ENCODE data around the gene ZNF385A.

The ZNF385A gene

GRCh38 chr12:54351341-54351740 is 33.2 kb downstream of the ZNF385A start:
- Histone ChIP-seq H3K36me3 (ENCODE audit: insufficient read depth, insufficient read length, low read length) (peaks cover 53% of the 10 kb centered on the region), H3K4me3 (ENCODE audit: insufficient read length, low read depth) (no peak overlapping the region), H3K9ac (ENCODE audit: insufficient read length, low read depth) (no peak overlapping the region), H3K4me1 (ENCODE audit: insufficient read depth, insufficient read length) (peaks cover 23% of the 10 kb centered on the region), H3K9me3 (ENCODE audit: insufficient read depth, low read length) (no peaks in the 10 kb centered on the region), H3K27me3 (ENCODE audit: insufficient read depth, insufficient read length) (no peaks in the 10 kb centered on the region)
- DNase-seq (ENCODE audit: low read depth, low spot score), result no peak
- TF ChIP-seq ZNF274 (IDR thresholded peaks at IDR 0.05; ENCODE audit: low read depth, low read length) (no peak), SUZ12 (IDR thresholded peaks at IDR 0.05; ENCODE audit: extremely low read depth, insufficient read depth, insufficient read length) (no peak), YY1 (IDR thresholded peaks at IDR 0.05; ENCODE audit: insufficient read depth, insufficient read length) (no peak)

GRCh38 chr12:54350743-54351142 is 33.8 kb downstream of the ZNF385A start:
- Histone ChIP-seq H3K27me3 (ENCODE audit: insufficient read depth, insufficient read length) (no peaks in the 10 kb centered on the region), H3K36me3 (ENCODE audit: insufficient read depth, insufficient read length, low read length) (peaks cover 57% of the 10 kb centered on the region), H3K4me1 (ENCODE audit: insufficient read depth, insufficient read length) (peaks cover 21% of the 10 kb centered on the region), H3K9ac (ENCODE audit: insufficient read length, low read depth) (no peak overlapping the region), H3K9me3 (ENCODE audit: insufficient read depth, low read length) (no peaks in the 10 kb centered on the region), H3K4me3 (ENCODE audit: insufficient read length, low read depth) (no peak overlapping the region)
- no peak for TF ChIP-seq SUZ12 (IDR thresholded peaks at IDR 0.05; ENCODE audit: extremely low read depth, insufficient read depth, insufficient read length)
- no peak for TF ChIP-seq YY1 (IDR thresholded peaks at IDR 0.05; ENCODE audit: insufficient read depth, insufficient read length)
- no peak for TF ChIP-seq ZNF274 (IDR thresholded peaks at IDR 0.05; ENCODE audit: low read depth, low read length)
- no peak for DNase-seq (ENCODE audit: low read depth, low spot score)

- peaks cover 14% of the 10 kb centered on the region for H3K4me1 ChIP-seq (ENCODE audit: insufficient read depth, insufficient read length)
- no peak overlapping the region for H3K4me3 ChIP-seq (ENCODE audit: insufficient read length, low read depth)
- TF ChIP-seq SUZ12 (IDR thresholded peaks at IDR 0.05; ENCODE audit: extremely low read depth, insufficient read depth, insufficient read length), result no peak
- no peak for TF ChIP-seq YY1 (IDR thresholded peaks at IDR 0.05; ENCODE audit: insufficient read depth, insufficient read length)
- no peak for TF ChIP-seq ZNF274 (IDR thresholded peaks at IDR 0.05; ENCODE audit: low read depth, low read length)
- H3K36me3 ChIP-seq (ENCODE audit: insufficient read depth, insufficient read length, low read length), result peaks cover 67% of the 10 kb centered on the region
- no peaks in the 10 kb centered on the region for H3K27me3 ChIP-seq (ENCODE audit: insufficient read depth, insufficient read length)
- H3K9me3 ChIP-seq (ENCODE audit: insufficient read depth, low read length), result no peaks in the 10 kb centered on the region
- no peak overlapping the region for H3K9ac ChIP-seq (ENCODE audit: insufficient read length, low read depth)
- no peak for DNase-seq (ENCODE audit: low read depth, low spot score)
These were observed 34.9 kb downstream of the ZNF385A start for GRCh38 chr12:54349679-54350078.

- Histone ChIP-seq H3K36me3 (ENCODE audit: insufficient read depth, insufficient read length, low read length) (peaks cover 69% of the 10 kb centered on the region), H3K27me3 (ENCODE audit: insufficient read depth, insufficient read length) (no peaks in the 10 kb centered on the region), H3K9ac (ENCODE audit: insufficient read length, low read depth) (no peak overlapping the region), H3K4me1 (ENCODE audit: insufficient read depth, insufficient read length) (peaks cover 14% of the 10 kb centered on the region), H3K9me3 (ENCODE audit: insufficient read depth, low read length) (no peaks in the 10 kb centered on the region), H3K4me3 (ENCODE audit: insufficient read length, low read depth) (no peak overlapping the region)
- TF ChIP-seq YY1 (IDR thresholded peaks at IDR 0.05; ENCODE audit: insufficient read depth, insufficient read length) (no peak), ZNF274 (IDR thresholded peaks at IDR 0.05; ENCODE audit: low read depth, low read length) (no peak), SUZ12 (IDR thresholded peaks at IDR 0.05; ENCODE audit: extremely low read depth, insufficient read depth, insufficient read length) (no peak)
- DNase-seq (ENCODE audit: low read depth, low spot score), result no peak
These were observed 35.5 kb downstream of the ZNF385A start for GRCh38 chr12:54349036-54349435.

GRCh38 chr12:54341378-54342300 is 42.9 kb downstream of the ZNF385A start:
- TF ChIP-seq YY1 (IDR thresholded peaks at IDR 0.05; ENCODE audit: insufficient read depth, insufficient read length), result no peak
- TF ChIP-seq SUZ12 (IDR thresholded peaks at IDR 0.05; ENCODE audit: extremely low read depth, insufficient read depth, insufficient read length), result no peak
- no peak for TF ChIP-seq ZNF274 (IDR thresholded peaks at IDR 0.05; ENCODE audit: low read depth, low read length)
- no peaks in the 10 kb centered on the region for H3K27me3 ChIP-seq (ENCODE audit: insufficient read depth, insufficient read length)
- H3K9ac ChIP-seq (ENCODE audit: insufficient read length, low read depth), result no peak overlapping the region
- H3K4me3 ChIP-seq (ENCODE audit: insufficient read length, low read depth), result no peak overlapping the region
- peaks cover 2% of the 10 kb centered on the region for H3K4me1 ChIP-seq (ENCODE audit: insufficient read depth, insufficient read length)
- H3K36me3 ChIP-seq (ENCODE audit: insufficient read depth, insufficient read length, low read length), result peaks cover 63% of the 10 kb centered on the region
- no peak for DNase-seq (ENCODE audit: low read depth, low spot score)
- no peaks in the 10 kb centered on the region for H3K9me3 ChIP-seq (ENCODE audit: insufficient read depth, low read length)

GRCh38 chr12:54340846-54341245 is 43.7 kb downstream of the ZNF385A start:
- DNase-seq (ENCODE audit: low read depth, low spot score), result no peak
- Histone ChIP-seq H3K4me1 (ENCODE audit: insufficient read depth, insufficient read length) (peaks cover 2% of the 10 kb centered on the region), H3K9ac (ENCODE audit: insufficient read length, low read depth) (no peak overlapping the region), H3K9me3 (ENCODE audit: insufficient read depth, low read length) (no peaks in the 10 kb centered on the region), H3K4me3 (ENCODE audit: insufficient read length, low read depth) (no peak overlapping the region), H3K27me3 (ENCODE audit: insufficient read depth, insufficient read length) (no peaks in the 10 kb centered on the region), H3K36me3 (ENCODE audit: insufficient read depth, insufficient read length, low read length) (peaks cover 56% of the 10 kb centered on the region)
- TF ChIP-seq SUZ12 (IDR thresholded peaks at IDR 0.05; ENCODE audit: extremely low read depth, insufficient read depth, insufficient read length) (no peak), YY1 (IDR thresholded peaks at IDR 0.05; ENCODE audit: insufficient read depth, insufficient read length) (no peak), ZNF274 (IDR thresholded peaks at IDR 0.05; ENCODE audit: low read depth, low read length) (no peak)

- no peaks in the 10 kb centered on the region for H3K27me3 ChIP-seq (ENCODE audit: insufficient read depth, insufficient read length)
- no peaks in the 10 kb centered on the region for H3K9me3 ChIP-seq (ENCODE audit: insufficient read depth, low read length)
- no peak for DNase-seq (ENCODE audit: low read depth, low spot score)
- no peak overlapping the region for H3K9ac ChIP-seq (ENCODE audit: insufficient read length, low read depth)
- H3K4me3 ChIP-seq (ENCODE audit: insufficient read length, low read depth), result no peak overlapping the region
- H3K36me3 ChIP-seq (ENCODE audit: insufficient read depth, insufficient read length, low read length), result peaks cover 41% of the 10 kb centered on the region
- peaks cover 2% of the 10 kb centered on the region for H3K4me1 ChIP-seq (ENCODE audit: insufficient read depth, insufficient read length)
- TF ChIP-seq ZNF274 (IDR thresholded peaks at IDR 0.05; ENCODE audit: low read depth, low read length) (no peak), YY1 (IDR thresholded peaks at IDR 0.05; ENCODE audit: insufficient read depth, insufficient read length) (no peak), SUZ12 (IDR thresholded peaks at IDR 0.05; ENCODE audit: extremely low read depth, insufficient read depth, insufficient read length) (no peak)
These were observed 45.7 kb downstream of the ZNF385A start for GRCh38 chr12:54338698-54339296.

Data from NT2/D1 (cell line).